Activated CD8-positive, alpha-beta T cell treated with anti-CD3 and anti-CD28 coated beads, Interleukin-2, amount 10 ng/mL, durations not matched to agents 7 days and 5 days (primary cell): ENCODE data around the gene CTSK. TPM values are rescaled to one million over a fixed set of nuclear protein-coding genes. Genes with fewer than 3 reads are reported as not detected.
"Not testable (repeated sequence)": the region's sequence is repeated elsewhere in the genome, so short reads cannot be mapped to it uniquely, and the experiment has no call there.

Experiments
- ATAC-seq: fragments of 150-1000 bp; cut with Tn5 transposase; one replicate; pipeline ENCODE4 v1.10.0; 2021; ENCODE audit warnings: moderate library complexity
- CTCF ChIA-PET: fragments of 350-600 bp; sonication (Branson Sonifier 250); formaldehyde crosslinking; loops from one replicate; lab custom pipeline; 2021; ENCODE audit warnings: antibody characterized with exemption; lab: Charles Lee
- POLR2A ChIA-PET: fragments of 350-600 bp; sonication (Branson Sonifier 250); formaldehyde crosslinking; loops from one replicate; lab custom pipeline; 2021; ENCODE audit warnings: antibody characterized with exemption; lab: Charles Lee
- DNase-seq: peaks from one replicate; pipeline ENCODE4 v3.0.0-alpha.2; 2020
- H3K27ac Mint-ChIP-seq: one replicate; pipeline ENCODE4 v1.8.0; 2021; ENCODE audit warnings: mild to moderate bottlenecking, mixed read lengths
- H3K27me3 Mint-ChIP-seq: one replicate; pipeline ENCODE4 v1.8.0; 2021; ENCODE audit warnings: low read depth, mixed read lengths
- H3K36me3 Mint-ChIP-seq: one replicate; pipeline ENCODE4 v1.8.0; 2021; ENCODE audit warnings: low read depth, mixed read lengths
- H3K4me1 Mint-ChIP-seq: one replicate; pipeline ENCODE4 v1.8.0; 2021; ENCODE audit warnings: low read depth, mixed read lengths
- H3K4me3 Mint-ChIP-seq: one replicate; pipeline ENCODE4 v1.8.0; 2021; ENCODE audit warnings: mild to moderate bottlenecking, mixed read lengths
- H3K9me3 Mint-ChIP-seq: one replicate; pipeline ENCODE4 v1.8.0; 2022; ENCODE audit warnings: mixed read lengths; ENCODE audit not compliant: insufficient read depth
- total RNA-seq, 2 experiments: library from RNA; stranded (reverse); gene quantifications; one replicate each; pipeline ENCODE4 v1.2.3, GENCODE V29; 2021

CTSK gene
- total RNA-seq, 2 experiments from 2014 or later = 5.9 to 6.4 TPM

DNA sequence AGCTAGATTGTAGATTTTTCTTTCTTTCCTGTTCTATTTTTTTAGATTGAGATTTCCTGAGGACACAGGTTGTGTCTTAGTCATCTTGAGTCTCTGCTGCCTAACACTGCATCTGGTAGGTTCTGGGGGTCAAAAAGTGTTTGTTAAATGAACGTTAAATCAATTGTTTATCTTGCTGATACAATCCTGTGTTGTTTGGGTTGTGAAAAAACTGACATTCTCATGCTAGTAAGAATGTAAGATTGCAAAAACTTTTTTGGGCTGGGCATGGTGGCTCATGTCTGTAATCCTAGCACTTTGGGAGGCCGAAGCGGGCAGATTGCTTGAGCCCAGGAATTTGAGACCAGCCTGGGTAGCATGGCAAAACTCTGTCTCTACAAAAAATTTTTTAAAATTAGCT is 3.4 kb downstream of the CTSK start:
- POLR2A ChIA-PET = no interaction called here
- H3K27ac Mint-ChIP-seq = no peak overlapping the region
- H3K4me1 Mint-ChIP-seq = peaks cover 18% of the 10 kb centered on the region
- H3K36me3 Mint-ChIP-seq = no peaks in the 10 kb centered on the region
- no peaks in the 10 kb centered on the region for H3K27me3 Mint-ChIP-seq
- H3K4me3 Mint-ChIP-seq = no peak overlapping the region
- H3K9me3 Mint-ChIP-seq = no peaks in the 10 kb centered on the region
- DNase-seq = no peak
- no peak for ATAC-seq
- CTCF ChIA-PET = interaction anchor here (0.9 to 1.4 kb wide), 2 partner anchors 78 to 117 kb away, joined by 3 to 4 read pairs; no protein-coding TSS in a partner anchor

DNA sequence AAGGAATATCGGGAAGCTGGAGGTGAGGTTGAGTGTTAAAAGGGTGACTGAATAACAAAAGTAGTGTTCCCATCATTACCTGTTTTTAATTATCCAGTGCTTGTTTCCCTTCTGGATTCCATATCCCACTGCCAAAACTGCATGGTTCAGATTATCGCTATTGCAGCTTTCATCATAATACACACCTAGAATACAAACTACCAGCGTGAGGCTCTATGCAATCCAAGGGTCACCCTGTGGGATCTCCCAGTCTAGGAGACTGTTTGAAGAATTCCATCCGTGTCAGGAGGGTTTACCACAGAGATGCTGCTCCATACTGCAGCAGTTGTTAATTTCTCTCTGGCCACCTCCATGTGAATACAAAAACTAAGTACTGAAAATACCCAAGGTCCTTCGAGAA is 9.0 kb downstream of the CTSK start:
- CTCF ChIA-PET = no interaction called here
- Mint-ChIP-seq H3K36me3 (peaks cover 24% of the 10 kb centered on the region), H3K4me1 (no peaks in the 10 kb centered on the region), H3K27me3 (no peaks in the 10 kb centered on the region), H3K9me3 (no peaks in the 10 kb centered on the region), H3K27ac (no peak overlapping the region), H3K4me3 (no peak overlapping the region)
- DNase-seq (no peak), ATAC-seq (no peak)
- POLR2A ChIA-PET = no interaction called here

DNA sequence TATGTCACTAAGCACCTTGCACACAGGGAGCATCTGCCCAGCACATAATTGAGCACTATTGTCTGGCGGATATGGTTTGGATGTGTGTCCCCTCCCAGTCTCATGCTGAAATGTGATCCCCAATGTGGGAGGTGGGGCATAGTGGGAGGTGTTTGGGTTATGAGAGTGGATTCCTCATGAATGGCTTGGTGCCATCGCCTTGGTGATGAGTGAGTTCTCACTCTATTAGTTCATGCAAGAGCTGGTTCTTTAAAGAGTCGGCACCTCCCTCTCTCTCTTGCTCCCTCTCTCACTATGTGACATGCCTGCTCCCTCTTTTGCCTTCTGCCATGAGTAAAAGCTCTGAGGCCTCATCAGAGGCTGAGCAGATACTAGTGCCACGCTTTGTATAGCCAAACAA is 9.5 kb downstream of the CTSK start:
- CTCF ChIA-PET = no interaction called here
- no peaks in the 10 kb centered on the region for H3K4me1 Mint-ChIP-seq
- POLR2A ChIA-PET = no interaction called here

DNA sequence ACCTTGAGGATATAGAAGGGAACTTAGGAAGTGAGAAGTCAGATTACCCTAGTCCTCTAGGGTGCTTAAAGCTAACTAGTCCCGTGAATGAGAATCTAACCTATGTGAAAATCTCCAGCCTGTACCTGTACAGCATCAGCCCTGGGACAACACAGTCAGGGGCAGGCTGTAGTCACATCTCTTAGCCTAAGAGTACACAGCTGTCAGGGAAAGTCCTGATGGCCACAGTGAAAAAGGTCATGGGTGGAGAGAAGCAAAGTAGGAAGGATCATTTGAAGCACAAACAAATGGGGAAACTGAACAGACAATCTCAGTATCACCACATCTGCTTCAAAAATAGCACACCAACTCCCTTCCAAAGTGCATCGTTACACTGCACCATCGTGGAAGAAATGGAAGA is 11.7 kb downstream of the CTSK start:
- Mint-ChIP-seq H3K4me1 (no peaks in the 10 kb centered on the region), H3K27me3 (no peaks in the 10 kb centered on the region), H3K36me3 (peaks cover 24% of the 10 kb centered on the region), H3K4me3 (no peak overlapping the region), H3K9me3 (no peaks in the 10 kb centered on the region), H3K27ac (no peak overlapping the region)
- ATAC-seq = no peak
- CTCF ChIA-PET = no interaction called here
- no peak for DNase-seq
- POLR2A ChIA-PET = no interaction called here

More for the DNA sequence above, 9.5 kb downstream of the CTSK start:
- DNase-seq (no peak), ATAC-seq (no peak)
- Mint-ChIP-seq H3K36me3 (peaks cover 24% of the 10 kb centered on the region), H3K27ac (no peak overlapping the region), H3K9me3 (no peaks in the 10 kb centered on the region), H3K27me3 (no peaks in the 10 kb centered on the region), H3K4me3 (no peak overlapping the region)

DNA sequence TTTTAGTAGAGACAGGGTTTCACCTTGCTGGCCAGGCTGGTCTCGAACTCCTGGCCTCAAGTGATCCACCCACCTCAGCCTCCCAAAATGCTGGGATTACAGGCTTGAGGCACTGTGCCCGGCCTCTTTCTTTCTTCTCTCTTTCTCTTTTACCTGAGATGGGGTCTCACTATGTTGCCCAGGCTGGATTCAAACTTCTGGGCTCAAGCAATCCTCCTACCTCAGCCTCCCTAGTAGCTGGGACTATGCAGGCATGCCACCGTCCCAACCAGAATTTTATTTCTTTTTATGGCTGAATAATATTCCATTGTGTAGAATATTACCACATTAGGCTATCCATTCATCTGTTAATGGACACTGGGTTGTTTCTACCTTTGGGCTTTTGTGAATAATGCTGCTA is 14.3 kb downstream of the CTSK start:
- DNase-seq, H3K4me1 Mint-ChIP-seq, ATAC-seq, H3K27ac Mint-ChIP-seq, H3K4me3 Mint-ChIP-seq, POLR2A ChIA-PET, CTCF ChIA-PET, H3K27me3 Mint-ChIP-seq, H3K9me3 Mint-ChIP-seq: not testable (repeated sequence)
- peaks cover 23% of the 10 kb centered on the region for H3K36me3 Mint-ChIP-seq

- Mint-ChIP-seq H3K4me1 (no peaks in the 10 kb centered on the region), H3K36me3 (peaks cover 17% of the 10 kb centered on the region), H3K27me3 (no peaks in the 10 kb centered on the region), H3K4me3 (no peak overlapping the region), H3K27ac (no peak overlapping the region), H3K9me3 (no peaks in the 10 kb centered on the region)
- DNase-seq (no peak), ATAC-seq (no peak)
- CTCF ChIA-PET = no interaction called here
- POLR2A ChIA-PET = no interaction called here
Measured at GRCh38 chr1:150793221-150793620, 14.8 kb downstream of the CTSK start.

GRCh38 chr1:150791585-150791984 is 16.5 kb downstream of the CTSK start:
- Mint-ChIP-seq H3K9me3 (no peaks in the 10 kb centered on the region), H3K36me3 (peaks cover 7% of the 10 kb centered on the region), H3K4me3 (no peak overlapping the region), H3K4me1 (peaks cover 9% of the 10 kb centered on the region), H3K27ac (no peak overlapping the region), H3K27me3 (no peaks in the 10 kb centered on the region)
- ATAC-seq = no peak
- ChIA-PET CTCF (no interaction called here), POLR2A (no interaction called here)
- no peak for DNase-seq

DNA sequence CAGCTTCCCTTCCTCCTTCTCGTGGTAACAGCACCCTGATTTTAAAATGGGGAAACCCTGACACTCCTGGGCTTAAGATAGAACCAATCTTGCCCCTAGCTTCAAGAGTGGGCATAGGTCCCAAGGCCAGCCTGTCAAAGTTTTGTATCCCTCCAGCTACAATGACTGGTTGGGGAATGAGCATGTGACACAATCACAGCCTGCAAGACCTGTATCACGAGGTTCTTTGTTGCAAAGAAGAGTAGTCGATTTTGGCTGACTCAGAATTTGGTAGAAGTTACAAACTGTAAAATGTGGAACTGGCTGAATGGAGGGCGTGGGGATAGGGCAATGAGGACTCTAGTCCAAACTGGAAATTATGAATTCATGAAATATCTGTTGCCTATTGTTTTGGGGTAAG is 18.7 kb downstream of the CTSK start:
- H3K27me3 Mint-ChIP-seq = no peaks in the 10 kb centered on the region
- H3K4me3 Mint-ChIP-seq = no peak overlapping the region
- peaks cover 1% of the 10 kb centered on the region for H3K36me3 Mint-ChIP-seq
- CTCF ChIA-PET = interaction anchor here (1.1 to 1.4 kb wide), 2 partner anchors 11 to 133 kb away, joined by 3 to 4 read pairs; no protein-coding TSS in a partner anchor
- H3K27ac Mint-ChIP-seq = no peak overlapping the region
- H3K9me3 Mint-ChIP-seq = no peaks in the 10 kb centered on the region
- H3K4me1 Mint-ChIP-seq = peaks cover 9% of the 10 kb centered on the region
- ATAC-seq (no peak), DNase-seq (no peak)
- POLR2A ChIA-PET = no interaction called here

DNA sequence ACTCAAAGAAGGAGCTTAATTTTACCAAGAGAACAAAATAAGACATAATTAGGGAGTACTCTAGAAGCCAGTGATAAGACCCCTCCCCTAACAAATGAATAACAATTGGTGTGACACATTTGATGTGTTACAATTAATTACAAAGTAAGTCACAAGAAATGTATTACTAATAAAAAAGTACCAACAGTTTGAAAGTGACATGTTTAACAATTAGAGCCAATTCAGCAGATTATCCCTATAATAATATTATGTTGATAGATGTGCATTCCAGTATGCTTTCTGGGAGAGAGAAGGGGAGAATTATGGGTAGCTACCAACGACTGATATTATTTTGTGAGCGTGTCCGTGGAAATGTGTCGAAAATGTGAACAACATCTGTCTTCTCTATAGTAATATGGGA is 19.1 kb downstream of the CTSK start:
- ATAC-seq = no peak
- POLR2A ChIA-PET = no interaction called here
- H3K27me3 Mint-ChIP-seq = no peaks in the 10 kb centered on the region
- H3K36me3 Mint-ChIP-seq = no peaks in the 10 kb centered on the region
- CTCF ChIA-PET = interaction anchor here (1.1 to 1.4 kb wide), 2 partner anchors 11 to 133 kb away, joined by 3 to 4 read pairs; no protein-coding TSS in a partner anchor
- DNase-seq = no peak
- H3K4me3 Mint-ChIP-seq = no peak overlapping the region
- H3K27ac Mint-ChIP-seq = no peak overlapping the region
- peaks cover 9% of the 10 kb centered on the region for H3K4me1 Mint-ChIP-seq
- H3K9me3 Mint-ChIP-seq = no peaks in the 10 kb centered on the region

- Mint-ChIP-seq H3K27ac (no peak overlapping the region), H3K27me3 (no peaks in the 10 kb centered on the region), H3K4me3 (no peak overlapping the region), H3K36me3 (no peaks in the 10 kb centered on the region), H3K9me3 (no peaks in the 10 kb centered on the region), H3K4me1 (peaks cover 9% of the 10 kb centered on the region)
- no peak for ATAC-seq
- ChIA-PET POLR2A (no interaction called here), CTCF (interaction anchor here (1.2 kb wide), 1 partner anchor 135 kb away, joined by 4 read pairs; no protein-coding TSS in a partner anchor)
- no peak for DNase-seq
Measured at GRCh38 chr1:150787455-150787854, 20.6 kb downstream of the CTSK start.

- H3K27me3 Mint-ChIP-seq = no peaks in the 10 kb centered on the region
- H3K4me3 Mint-ChIP-seq = no peak overlapping the region
Measured at GRCh38 chr1:150780510-150780909, 27.6 kb downstream of the CTSK start.

GRCh38 chr1:150778409-150778808 is 29.7 kb downstream of the CTSK start:
- ChIA-PET POLR2A (no interaction called here), CTCF (interaction anchor here (0.6 kb wide), 1 partner anchor 11 kb away, joined by 3 read pairs; no protein-coding TSS in a partner anchor)

More at GRCh38 chr1:150780510-150780909, 27.6 kb downstream of the CTSK start:
- Mint-ChIP-seq H3K9me3 (no peaks in the 10 kb centered on the region), H3K27ac (no peak overlapping the region), H3K36me3 (no peaks in the 10 kb centered on the region), H3K4me1 (peaks cover 18% of the 10 kb centered on the region)
- ChIA-PET POLR2A (no interaction called here), CTCF (no interaction called here)
- ATAC-seq (no peak), DNase-seq (no peak)

DNA sequence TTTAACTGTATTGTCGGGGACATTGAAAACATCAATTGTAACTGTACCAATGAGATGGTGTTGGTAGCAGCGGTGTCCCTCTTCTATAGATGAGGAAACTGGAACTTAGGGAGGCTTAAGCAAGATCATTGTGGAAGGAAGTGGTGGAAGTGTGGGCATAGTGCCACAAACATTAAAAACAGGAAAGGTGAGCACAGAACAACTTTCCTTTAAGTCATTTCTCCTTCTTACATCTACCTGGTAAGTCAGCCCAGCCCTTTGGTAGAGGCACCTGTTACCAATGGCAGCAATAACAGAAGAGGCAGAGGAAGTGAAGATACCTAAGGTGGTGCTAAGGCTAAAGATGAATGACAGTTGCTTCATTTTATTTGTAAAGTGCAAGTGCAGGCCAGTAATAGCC is 30.5 kb downstream of the CTSK start:
- no peaks in the 10 kb centered on the region for H3K36me3 Mint-ChIP-seq
- no peak overlapping the region for H3K27ac Mint-ChIP-seq
- POLR2A ChIA-PET = no interaction called here

More at GRCh38 chr1:150778409-150778808, 29.7 kb downstream of the CTSK start:
- Mint-ChIP-seq H3K27ac (no peak overlapping the region), H3K9me3 (no peaks in the 10 kb centered on the region), H3K4me1 (peaks cover 18% of the 10 kb centered on the region), H3K4me3 (no peak overlapping the region), H3K27me3 (no peaks in the 10 kb centered on the region), H3K36me3 (no peaks in the 10 kb centered on the region)
- ATAC-seq = no peak
- no peak for DNase-seq

More for the DNA sequence above, 30.5 kb downstream of the CTSK start:
- no peak for ATAC-seq
- H3K9me3 Mint-ChIP-seq = no peaks in the 10 kb centered on the region
- CTCF ChIA-PET = no interaction called here
- no peaks in the 10 kb centered on the region for H3K27me3 Mint-ChIP-seq
- DNase-seq = no peak
- H3K4me3 Mint-ChIP-seq = no peak overlapping the region
- H3K4me1 Mint-ChIP-seq = peaks cover 18% of the 10 kb centered on the region
